ENCODE results near the gene SERPINA3. TPM values are rescaled to one million over a fixed set of nuclear protein-coding genes. Genes with fewer than 3 reads are reported as not detected.
"Not testable (repeated sequence)": the region's sequence is repeated elsewhere in the genome, so short reads cannot be mapped to it uniquely, and the experiment has no call there.

The SERPINA3 gene
- total RNA-seq, 1 donor from 2014 or later, result not detected

DNA sequence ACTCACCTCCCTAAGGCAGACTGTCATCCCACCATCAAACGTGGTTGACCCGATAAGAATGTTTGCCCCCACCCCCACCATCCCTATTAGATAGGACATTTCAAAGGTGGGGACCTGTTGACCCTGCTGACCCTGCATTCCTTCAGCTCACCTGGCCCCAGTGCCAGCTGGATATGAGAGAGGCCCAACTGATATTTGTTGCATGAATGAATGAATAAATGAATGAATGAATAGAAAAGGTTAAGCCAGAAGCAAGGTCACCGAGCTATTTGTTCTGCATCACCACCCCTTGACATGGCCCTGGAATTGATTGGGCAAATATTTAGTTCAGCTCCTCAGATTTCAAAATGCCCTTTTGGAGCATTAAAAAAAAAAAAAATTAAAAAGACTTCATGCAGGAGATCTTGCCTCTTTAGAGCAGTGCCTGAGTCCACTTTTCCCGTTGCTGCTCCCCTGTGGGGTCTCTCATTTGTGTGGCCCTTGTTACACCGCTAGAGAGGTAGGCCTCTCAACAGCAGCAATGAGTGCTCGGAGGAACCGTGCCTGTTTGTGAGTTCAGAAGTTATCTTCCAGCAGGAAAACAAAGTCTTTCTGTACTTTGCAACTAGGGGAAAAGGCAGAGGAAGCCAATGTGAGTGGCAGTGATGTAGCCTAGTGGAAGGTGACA is 39.4 kb upstream of the SERPINA3 start:
- H3K9me3 ChIP-seq (ENCODE audit: control insufficient read depth in 3 of 3, low read length in 3 of 3), result no peaks in the 10 kb centered on the region

DNA sequence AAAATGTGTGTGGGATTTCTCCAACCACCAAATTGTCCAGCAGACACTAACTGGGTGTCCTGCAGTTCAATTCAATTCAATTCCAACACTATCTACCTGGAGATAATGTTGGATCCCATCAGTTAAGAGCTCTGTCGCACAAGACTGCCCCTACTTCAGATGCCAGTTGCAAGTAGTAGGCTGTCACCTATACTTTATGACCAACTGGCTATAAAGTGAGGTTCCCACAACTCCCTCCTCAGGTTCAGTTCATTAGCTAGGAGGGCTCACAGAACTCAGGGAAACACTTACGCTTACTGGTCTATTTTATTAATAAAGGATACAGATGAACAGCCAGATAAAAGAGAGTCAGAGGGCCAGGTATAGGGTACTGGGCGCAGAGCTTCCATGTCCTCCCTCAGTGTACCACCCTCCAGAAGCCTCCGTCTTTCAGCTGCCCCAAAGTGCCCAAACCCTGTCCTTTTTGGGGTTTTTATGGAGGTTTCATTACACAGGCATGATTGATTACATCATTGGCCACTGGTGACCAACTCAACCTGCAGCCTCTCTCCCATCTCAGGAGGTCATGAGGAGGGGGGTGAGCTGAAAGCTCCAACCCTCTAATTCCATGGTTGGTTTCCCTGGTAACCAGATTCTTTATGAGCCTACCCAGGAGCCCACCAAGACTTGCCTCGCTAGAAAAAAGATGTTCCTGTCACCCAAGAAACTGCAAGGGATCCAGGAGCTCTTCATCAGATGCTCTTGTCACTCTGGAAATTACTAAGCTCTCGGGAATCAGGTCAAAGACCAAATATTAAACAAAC is 38.5 kb upstream of the SERPINA3 start:
- Histone ChIP-seq H3K36me3 (ENCODE audit: control insufficient read depth in 3 of 3, insufficient read depth in 3 of 3, low read length in 3 of 3) (no peaks in the 10 kb centered on the region), H3K9ac (ENCODE audit: low read depth in 1 of 3, low read length in 3 of 3) (no peak overlapping the region), H3K27ac (ENCODE audit: low read depth, low read length) (no peak overlapping the region), H3K4me1 (ENCODE audit: control insufficient read depth in 3 of 3, insufficient read depth in 3 of 3, low read length in 3 of 3) (peaks cover 5 to 8% (median 6%) of the 10 kb centered on the region in 3 donors), H3K27me3 (ENCODE audit: control insufficient read depth in 3 of 3, insufficient read depth in 3 of 3, low read length in 3 of 3) (no peaks in the 10 kb centered on the region), H3K4me3 (ENCODE audit: low read length in 3 of 3) (no peak overlapping the region), H3K9me3 (ENCODE audit: control insufficient read depth in 3 of 3, low read length in 3 of 3) (no peaks in the 10 kb centered on the region)

More for the DNA sequence above, 39.4 kb upstream of the SERPINA3 start:
- Histone ChIP-seq H3K36me3 (ENCODE audit: control insufficient read depth in 3 of 3, insufficient read depth in 3 of 3, low read length in 3 of 3) (no peaks in the 10 kb centered on the region), H3K4me1 (ENCODE audit: control insufficient read depth in 3 of 3, insufficient read depth in 3 of 3, low read length in 3 of 3) (peaks cover 5 to 8% (median 6%) of the 10 kb centered on the region in 3 donors), H3K9ac (ENCODE audit: low read depth in 1 of 3, low read length in 3 of 3) (no peak overlapping the region), H3K4me3 (ENCODE audit: low read length in 3 of 3) (no peak overlapping the region), H3K27me3 (ENCODE audit: control insufficient read depth in 3 of 3, insufficient read depth in 3 of 3, low read length in 3 of 3) (no peaks in the 10 kb centered on the region), H3K27ac (ENCODE audit: low read depth, low read length) (peak overlapping the region; percentile 18)

DNA sequence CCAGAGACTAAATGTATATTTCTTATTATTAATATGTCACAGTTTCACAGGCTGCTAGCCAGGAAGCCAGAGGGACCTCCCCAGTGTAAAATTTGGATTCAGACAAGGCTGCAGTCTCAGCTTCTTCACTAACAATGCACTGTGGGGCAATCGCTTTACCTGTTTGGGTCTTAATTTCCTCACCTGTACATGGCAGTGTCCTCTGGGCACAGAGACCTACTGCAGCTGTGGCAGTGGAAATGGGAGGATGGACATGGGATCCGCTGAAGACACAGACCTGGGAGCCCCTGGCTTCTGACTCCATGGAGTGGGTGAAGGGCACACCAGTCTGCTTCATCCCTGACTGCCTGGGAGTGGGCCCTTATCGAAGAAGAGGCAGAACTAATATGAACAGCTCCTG is 37.9 kb upstream of the SERPINA3 start:
- Histone ChIP-seq H3K9me3 (ENCODE audit: control insufficient read depth in 3 of 3, low read length in 3 of 3) (no peaks in the 10 kb centered on the region), H3K9ac (ENCODE audit: low read depth in 1 of 3, low read length in 3 of 3) (no peak overlapping the region)

DNA sequence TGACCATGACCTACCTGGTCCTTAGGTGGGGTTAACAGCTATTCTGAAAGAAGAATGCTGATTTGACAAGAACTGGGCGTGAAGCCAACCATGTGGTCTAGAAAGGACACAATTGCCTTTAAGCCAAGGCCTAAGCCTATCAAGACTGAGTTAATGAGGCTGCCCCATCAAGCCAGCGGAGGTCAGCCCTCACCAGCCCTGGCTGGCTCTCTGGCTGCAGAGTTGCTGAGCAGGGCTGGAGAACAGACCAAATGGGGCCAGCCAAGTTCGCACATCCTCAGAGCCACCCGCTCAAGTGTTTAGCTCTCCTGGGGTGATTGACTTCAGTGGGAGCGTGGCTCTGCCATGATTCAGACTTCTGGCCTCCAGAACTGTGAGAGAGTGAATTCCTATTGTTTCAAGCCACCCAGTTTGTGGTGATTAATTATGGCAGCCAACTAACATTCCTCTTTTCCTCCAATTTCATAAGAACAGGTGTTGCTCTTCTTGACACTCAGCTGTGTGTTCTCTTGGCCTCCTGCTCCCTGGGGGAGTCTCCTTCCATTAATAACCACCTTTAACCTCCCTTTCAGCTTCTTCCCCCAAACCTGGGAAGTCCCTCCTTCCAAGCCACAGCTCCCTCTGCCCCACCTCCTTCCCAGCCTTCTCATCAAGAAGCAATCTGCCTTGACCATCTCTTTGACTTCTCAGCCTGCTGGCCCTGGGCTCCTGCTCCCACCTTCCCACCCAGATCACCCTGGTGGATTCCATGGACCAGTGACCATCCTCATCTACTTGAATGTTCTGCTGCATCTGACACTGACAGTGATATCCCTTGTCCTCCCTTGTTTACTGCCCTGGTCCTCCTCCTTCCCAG is 36.2 kb upstream of the SERPINA3 start:
- Histone ChIP-seq H3K9ac (ENCODE audit: low read depth in 1 of 3, low read length in 3 of 3) (no peak overlapping the region), H3K27me3 (ENCODE audit: control insufficient read depth in 3 of 3, insufficient read depth in 3 of 3, low read length in 3 of 3) (no peaks in the 10 kb centered on the region), H3K4me3 (ENCODE audit: low read length in 3 of 3) (no peak overlapping the region), H3K36me3 (ENCODE audit: control insufficient read depth in 3 of 3, insufficient read depth in 3 of 3, low read length in 3 of 3) (no peaks in the 10 kb centered on the region), H3K4me1 (ENCODE audit: control insufficient read depth in 3 of 3, insufficient read depth in 3 of 3, low read length in 3 of 3) (peaks cover 5 to 10% (median 9%) of the 10 kb centered on the region in 3 donors), H3K27ac (ENCODE audit: low read depth, low read length) (no peak overlapping the region), H3K9me3 (ENCODE audit: control insufficient read depth in 3 of 3, low read length in 3 of 3) (no peaks in the 10 kb centered on the region)

More for the DNA sequence above, 37.9 kb upstream of the SERPINA3 start:
- H3K27me3 ChIP-seq (ENCODE audit: control insufficient read depth in 3 of 3, insufficient read depth in 3 of 3, low read length in 3 of 3), result no peaks in the 10 kb centered on the region
- H3K36me3 ChIP-seq (ENCODE audit: control insufficient read depth in 3 of 3, insufficient read depth in 3 of 3, low read length in 3 of 3), result no peaks in the 10 kb centered on the region
- H3K4me1 ChIP-seq (ENCODE audit: control insufficient read depth in 3 of 3, insufficient read depth in 3 of 3, low read length in 3 of 3), result peaks cover 5 to 8% (median 6%) of the 10 kb centered on the region in 3 donors
- H3K27ac ChIP-seq (ENCODE audit: low read depth, low read length), result no peak overlapping the region
- H3K4me3 ChIP-seq (ENCODE audit: low read length in 3 of 3), result no peak overlapping the region

DNA sequence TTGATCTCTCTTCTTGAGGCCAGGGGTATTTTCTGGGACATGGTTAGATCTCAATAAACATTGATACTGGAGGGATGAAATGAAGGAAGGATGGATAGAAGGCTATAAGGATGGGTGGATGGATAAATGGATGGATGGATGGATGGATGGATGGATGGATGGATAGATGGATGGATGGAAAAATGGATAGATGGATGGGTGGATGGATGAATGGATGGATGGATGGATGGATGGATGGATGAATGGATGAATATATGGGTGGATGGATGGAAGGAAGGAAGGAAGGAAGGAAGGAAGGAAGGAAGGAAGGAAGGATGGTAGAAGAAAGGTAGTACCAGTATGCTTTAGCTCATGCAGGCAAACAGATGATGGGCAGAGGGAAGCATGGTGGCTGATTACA is 34.7 kb upstream of the SERPINA3 start:
- not testable (repeated sequence) for H3K36me3 ChIP-seq (ENCODE audit: control insufficient read depth in 3 of 3, insufficient read depth in 3 of 3, low read length in 3 of 3); H3K9ac ChIP-seq (ENCODE audit: low read depth in 1 of 3, low read length in 3 of 3); H3K4me3 ChIP-seq (ENCODE audit: low read length in 3 of 3); H3K27me3 ChIP-seq (ENCODE audit: control insufficient read depth in 3 of 3, insufficient read depth in 3 of 3, low read length in 3 of 3); H3K9me3 ChIP-seq (ENCODE audit: control insufficient read depth in 3 of 3, low read length in 3 of 3); H3K27ac ChIP-seq (ENCODE audit: low read depth, low read length)
- H3K4me1 ChIP-seq (ENCODE audit: control insufficient read depth in 3 of 3, insufficient read depth in 3 of 3, low read length in 3 of 3), result peaks cover 0 to 13% (median 7%) of the 10 kb centered on the region in 3 donors

DNA sequence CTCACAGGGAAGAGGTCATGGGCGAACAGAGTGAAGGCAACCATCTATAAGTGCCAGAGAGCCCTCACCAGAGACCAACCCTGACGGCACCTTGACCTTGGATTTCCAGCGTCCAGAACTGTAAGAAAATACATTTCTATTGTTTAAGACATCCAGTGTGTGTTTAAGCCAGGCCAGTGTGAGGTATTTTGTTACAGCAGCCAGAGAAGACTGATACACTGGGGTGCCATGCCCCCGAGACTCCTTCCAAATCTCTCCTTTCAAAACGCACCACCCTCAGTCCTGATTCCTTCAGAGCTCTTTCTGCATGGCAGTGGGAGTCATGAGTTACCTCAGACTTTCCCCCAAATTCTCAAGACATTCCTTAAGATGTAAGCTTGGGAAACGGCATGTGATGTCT is 33.5 kb upstream of the SERPINA3 start:
- H3K27me3 ChIP-seq (ENCODE audit: control insufficient read depth in 3 of 3, insufficient read depth in 3 of 3, low read length in 3 of 3), result no peaks in the 10 kb centered on the region
- H3K9me3 ChIP-seq (ENCODE audit: control insufficient read depth in 3 of 3, low read length in 3 of 3), result no peaks in the 10 kb centered on the region
- H3K36me3 ChIP-seq (ENCODE audit: control insufficient read depth in 3 of 3, insufficient read depth in 3 of 3, low read length in 3 of 3), result no peaks in the 10 kb centered on the region
- H3K4me1 ChIP-seq (ENCODE audit: control insufficient read depth in 3 of 3, insufficient read depth in 3 of 3, low read length in 3 of 3), result peaks cover 4 to 19% (median 12%) of the 10 kb centered on the region in 3 donors
- no peak overlapping the region for H3K9ac ChIP-seq (ENCODE audit: low read depth in 1 of 3, low read length in 3 of 3)
- no peak overlapping the region for H3K4me3 ChIP-seq (ENCODE audit: low read length in 3 of 3)
- no peak overlapping the region for H3K27ac ChIP-seq (ENCODE audit: low read depth, low read length)

DNA sequence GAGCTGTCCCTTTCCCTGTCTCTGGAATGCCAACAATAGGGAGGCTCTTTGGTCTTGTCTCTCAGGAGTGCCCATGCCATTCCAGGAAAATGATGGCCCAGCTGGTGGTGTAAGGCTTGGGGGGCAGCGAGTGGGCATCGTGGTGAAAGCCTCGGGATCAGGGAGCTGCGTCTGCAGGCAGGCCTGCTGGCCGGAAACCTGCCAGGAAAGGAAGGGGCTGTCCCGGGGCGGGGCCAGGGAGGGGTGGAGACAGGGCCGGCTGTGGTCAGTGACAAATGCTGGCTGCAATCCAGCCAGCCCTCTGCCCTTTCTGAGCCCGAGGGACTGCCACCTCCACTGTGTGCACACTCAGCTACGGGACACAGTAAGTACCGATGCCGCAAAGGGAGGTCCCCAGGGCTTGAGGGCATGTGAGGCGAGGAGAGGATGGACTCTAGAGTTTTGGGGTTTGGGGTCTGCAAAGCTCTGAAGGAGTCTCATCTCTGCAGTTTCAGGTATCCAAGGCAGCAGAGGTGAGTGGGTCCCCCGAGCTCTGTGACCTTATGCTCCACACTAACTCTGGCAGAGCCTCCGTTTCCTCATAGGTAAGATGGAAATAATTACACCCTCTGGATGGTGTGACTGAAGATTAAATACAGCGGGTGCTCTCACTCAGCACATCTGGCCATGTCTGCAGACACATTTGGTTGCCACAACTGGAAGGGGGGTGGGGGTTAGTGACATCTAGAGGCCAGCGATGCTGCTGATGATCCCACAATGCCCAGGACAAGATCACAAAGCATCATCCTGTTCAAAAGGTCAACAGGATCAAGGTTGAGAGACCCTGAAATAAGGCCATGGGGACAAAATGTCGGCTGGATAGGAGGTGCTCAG is 30.8 kb upstream of the SERPINA3 start, which contains the start of gene SERPINA5:
SERPINA5 (plus strand) TSS at position 300 of the 873 bp plus-strand sequence. CDS start 5,937 bp downstream, outside the sequence.
- peak within 1 kb of the TSS in 1 of 3 donors; percentile 1 for H3K9ac ChIP-seq (ENCODE audit: low read depth in 1 of 3, low read length in 3 of 3)
- no peaks in the 10 kb centered on the region for H3K27me3 ChIP-seq (ENCODE audit: control insufficient read depth in 3 of 3, insufficient read depth in 3 of 3, low read length in 3 of 3)
- H3K9me3 ChIP-seq (ENCODE audit: control insufficient read depth in 3 of 3, low read length in 3 of 3), result no peaks in the 10 kb centered on the region
- peak within 1 kb of the TSS; percentile 6 for H3K27ac ChIP-seq (ENCODE audit: low read depth, low read length)
- peaks cover 4 to 23% (median 12%) of the 10 kb centered on the region in 3 donors for H3K4me1 ChIP-seq (ENCODE audit: control insufficient read depth in 3 of 3, insufficient read depth in 3 of 3, low read length in 3 of 3)
- no peaks in the 10 kb centered on the region for H3K36me3 ChIP-seq (ENCODE audit: control insufficient read depth in 3 of 3, insufficient read depth in 3 of 3, low read length in 3 of 3)
- peak within 1 kb of the TSS in 2 of 3 donors; percentile 45 to 49 for H3K4me3 ChIP-seq (ENCODE audit: low read length in 3 of 3)

DNA sequence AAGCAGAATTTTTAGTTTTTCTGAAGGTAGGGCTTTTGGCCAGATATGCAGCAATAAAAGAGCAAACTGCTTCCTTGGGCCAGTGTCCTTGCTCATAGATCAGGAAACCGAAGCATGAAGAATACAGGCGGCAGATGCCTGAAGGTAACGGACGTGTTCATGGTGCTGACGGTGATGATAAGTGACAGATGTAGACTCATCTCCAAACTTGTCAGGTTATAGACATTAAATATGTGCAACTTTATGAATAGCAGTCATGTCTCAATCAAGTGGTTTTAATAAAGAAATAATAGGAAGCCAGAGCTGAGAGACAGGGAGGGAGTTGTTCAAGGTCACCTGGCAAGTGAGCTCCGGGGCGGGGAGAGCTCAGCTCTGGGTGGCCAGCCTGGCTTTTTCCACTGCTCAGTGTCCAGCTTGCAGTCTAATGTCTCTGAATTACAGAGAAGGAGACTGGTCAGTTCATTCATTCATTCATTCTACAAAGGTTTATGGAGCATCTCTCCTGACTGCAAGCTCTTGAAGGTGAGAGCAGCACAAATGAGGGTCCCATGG is 29.9 kb upstream of the SERPINA3 start:
- H3K36me3 ChIP-seq (ENCODE audit: control insufficient read depth in 3 of 3, insufficient read depth in 3 of 3, low read length in 3 of 3), result no peaks in the 10 kb centered on the region
- H3K4me3 ChIP-seq (ENCODE audit: low read length in 3 of 3), result peak overlapping the region in 1 of 3 donors; percentile 49
- no peaks in the 10 kb centered on the region for H3K27me3 ChIP-seq (ENCODE audit: control insufficient read depth in 3 of 3, insufficient read depth in 3 of 3, low read length in 3 of 3)
- no peak overlapping the region for H3K27ac ChIP-seq (ENCODE audit: low read depth, low read length)
- no peaks in the 10 kb centered on the region for H3K9me3 ChIP-seq (ENCODE audit: control insufficient read depth in 3 of 3, low read length in 3 of 3)
- no peak overlapping the region for H3K9ac ChIP-seq (ENCODE audit: low read depth in 1 of 3, low read length in 3 of 3)
- H3K4me1 ChIP-seq (ENCODE audit: control insufficient read depth in 3 of 3, insufficient read depth in 3 of 3, low read length in 3 of 3), result peaks cover 4 to 23% (median 12%) of the 10 kb centered on the region in 3 donors

DNA sequence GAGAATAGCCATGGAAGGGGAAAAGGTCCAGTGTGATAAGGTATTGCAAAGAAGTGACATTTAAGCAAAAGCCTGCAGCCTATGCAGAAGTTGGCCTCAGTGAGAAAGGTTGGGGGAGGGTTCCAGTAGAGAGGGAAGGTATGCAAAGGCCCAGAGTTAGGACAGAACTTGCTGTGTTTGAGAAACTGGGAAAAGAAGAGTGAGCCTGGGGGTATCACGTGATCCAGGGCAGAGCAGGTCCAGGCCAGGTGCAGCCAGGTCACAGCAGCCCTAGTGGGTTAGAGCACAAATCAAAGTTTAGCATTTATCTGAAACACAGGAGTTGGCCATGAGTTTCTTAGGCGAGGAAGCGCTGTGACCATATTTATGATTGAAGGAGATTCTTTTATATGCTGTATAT is 29.3 kb upstream of the SERPINA3 start:
- Histone ChIP-seq H3K4me3 (ENCODE audit: low read length in 3 of 3) (peak overlapping the region in 1 of 3 donors; percentile 19), H3K9me3 (ENCODE audit: control insufficient read depth in 3 of 3, low read length in 3 of 3) (no peaks in the 10 kb centered on the region), H3K36me3 (ENCODE audit: control insufficient read depth in 3 of 3, insufficient read depth in 3 of 3, low read length in 3 of 3) (no peaks in the 10 kb centered on the region), H3K27me3 (ENCODE audit: control insufficient read depth in 3 of 3, insufficient read depth in 3 of 3, low read length in 3 of 3) (no peaks in the 10 kb centered on the region), H3K27ac (ENCODE audit: low read depth, low read length) (no peak overlapping the region), H3K4me1 (ENCODE audit: control insufficient read depth in 3 of 3, insufficient read depth in 3 of 3, low read length in 3 of 3) (peaks cover 4 to 23% (median 12%) of the 10 kb centered on the region in 3 donors), H3K9ac (ENCODE audit: low read depth in 1 of 3, low read length in 3 of 3) (no peak overlapping the region)

Data from skeletal muscle tissue (tissue), 4 donors.